HG02943 (cell line): ENCODE results near the gene TNFAIP3.
A peak's percentile ranks its signal among the peaks of the same experiment; 100 is the strongest.

ENCODE experiments used
- ATAC-seq: cut with Tn5 transposase; IDR thresholded peaks from one replicate; pipeline ENCODE4 v1.9.1; 2021; ENCODE audit warnings: mild to moderate bottlenecking, low read depth, moderate library complexity; ENCODE audit not compliant: unreplicated experiment

Gene TNFAIP3

DNA sequence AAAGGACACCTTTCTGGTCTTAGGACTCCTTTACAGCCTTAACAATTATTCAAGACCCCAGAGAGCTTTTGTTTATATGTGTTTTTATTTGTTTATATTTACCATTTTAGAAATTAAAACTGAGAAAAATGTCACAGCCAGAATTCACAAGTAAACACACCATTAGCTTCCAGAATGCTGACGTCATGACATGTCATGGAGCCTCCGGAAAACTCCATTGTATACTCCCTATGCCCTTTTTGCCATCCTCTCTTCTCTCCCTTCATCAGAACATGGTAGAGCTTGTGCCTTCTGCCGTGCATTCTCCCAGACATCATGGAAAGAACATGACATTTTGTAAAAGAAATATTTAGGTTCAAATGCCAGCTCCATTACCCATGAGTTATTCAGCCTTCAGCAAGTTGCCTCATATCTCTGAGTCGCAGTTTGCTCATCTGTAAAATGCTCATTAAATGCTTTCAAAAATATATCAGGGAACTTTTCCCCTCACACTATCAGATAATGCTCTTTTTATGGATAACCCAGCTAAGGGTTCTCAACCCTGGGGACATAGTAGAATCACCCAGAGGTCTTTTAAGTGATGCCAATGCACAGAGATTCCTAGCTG, 27.8 kb downstream of the TNFAIP3 start:
- ATAC-seq: no peak

DNA sequence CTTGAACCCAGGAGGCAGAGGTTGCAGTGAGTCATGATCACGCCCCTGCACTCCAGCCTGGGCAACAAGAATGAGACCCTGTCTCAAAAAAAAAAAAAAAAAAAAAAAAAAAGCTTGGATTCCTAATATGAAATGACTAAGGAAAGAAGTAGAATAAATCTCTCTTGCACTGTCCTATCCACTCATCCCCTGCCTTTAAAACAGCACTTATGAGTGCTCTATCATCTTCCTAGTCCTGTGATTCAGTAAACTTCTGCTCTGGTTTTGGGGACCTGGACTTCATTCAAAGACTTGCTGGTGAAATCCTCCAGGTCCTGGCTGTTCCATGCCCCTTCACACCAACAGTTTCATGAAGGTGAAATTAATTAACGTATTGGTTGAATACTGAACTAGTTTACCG, 29.6 kb downstream of the TNFAIP3 start:
- ATAC-seq: no peak

DNA sequence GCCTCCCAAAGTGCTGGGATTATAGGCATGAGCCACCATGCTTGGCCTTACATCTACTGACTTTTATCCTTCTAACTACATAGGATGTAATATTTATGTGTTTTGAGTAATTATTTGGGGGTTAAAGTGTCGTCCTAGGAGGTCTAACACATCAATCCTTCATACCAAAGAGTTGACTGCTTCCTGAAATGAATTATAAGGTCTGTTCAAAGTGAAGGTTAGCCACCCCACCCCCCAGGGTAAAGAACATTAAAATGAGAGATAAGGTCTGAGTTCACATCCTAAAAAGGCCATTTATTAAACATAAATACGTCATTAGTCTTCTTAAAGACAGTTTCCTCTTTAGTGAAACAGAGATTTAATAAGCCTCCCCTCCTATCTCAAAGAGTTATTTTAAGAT, 33.8 kb downstream of the TNFAIP3 start:
- ATAC-seq: no peak

DNA sequence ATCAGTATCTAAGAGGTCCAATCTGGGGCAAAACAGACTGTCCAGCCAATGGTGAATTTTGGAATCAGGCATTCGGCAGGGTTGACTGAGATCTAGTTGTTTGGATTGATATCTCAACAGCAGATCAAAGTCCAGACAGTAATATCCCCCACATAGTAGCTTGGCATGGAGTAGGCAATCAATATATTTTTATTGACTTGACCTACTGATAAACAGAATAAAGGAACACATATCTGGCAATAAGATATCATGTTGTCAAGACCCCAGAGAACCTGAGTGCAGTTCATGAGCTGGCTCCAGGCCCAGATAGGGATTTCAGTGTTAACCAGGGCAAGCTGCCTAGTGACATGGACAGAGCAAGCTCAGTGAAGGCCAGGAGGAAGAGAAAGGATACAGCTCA, 34.4 kb downstream of the TNFAIP3 start:
- ATAC-seq: no peak

DNA sequence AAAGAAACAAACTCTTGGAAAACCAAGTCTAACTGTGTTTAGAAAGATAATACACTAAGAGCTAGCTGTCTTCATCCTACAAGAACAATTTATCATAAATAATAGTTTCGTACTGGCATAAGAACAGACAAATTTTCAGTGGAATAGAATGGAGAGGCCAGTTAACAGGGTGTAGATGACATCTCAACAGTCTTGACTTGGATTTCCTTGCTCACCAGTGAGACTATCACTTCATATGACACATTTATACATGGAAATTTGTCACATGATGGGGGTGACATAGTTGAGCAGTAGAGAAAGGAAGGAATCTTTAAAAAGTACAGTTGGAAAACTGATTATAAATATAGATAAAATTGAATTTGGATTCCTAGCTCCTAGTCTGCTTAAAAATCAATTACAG, 35.6 kb downstream of the TNFAIP3 start:
- ATAC-seq: no peak

- no peak for ATAC-seq
These were observed 36.3 kb downstream of the TNFAIP3 start for GRCh38 chr6:137903274-137903932.

- peak; percentile 73 for ATAC-seq
These were observed 37.1 kb downstream of the TNFAIP3 start for GRCh38 chr6:137903933-137904821.

DNA sequence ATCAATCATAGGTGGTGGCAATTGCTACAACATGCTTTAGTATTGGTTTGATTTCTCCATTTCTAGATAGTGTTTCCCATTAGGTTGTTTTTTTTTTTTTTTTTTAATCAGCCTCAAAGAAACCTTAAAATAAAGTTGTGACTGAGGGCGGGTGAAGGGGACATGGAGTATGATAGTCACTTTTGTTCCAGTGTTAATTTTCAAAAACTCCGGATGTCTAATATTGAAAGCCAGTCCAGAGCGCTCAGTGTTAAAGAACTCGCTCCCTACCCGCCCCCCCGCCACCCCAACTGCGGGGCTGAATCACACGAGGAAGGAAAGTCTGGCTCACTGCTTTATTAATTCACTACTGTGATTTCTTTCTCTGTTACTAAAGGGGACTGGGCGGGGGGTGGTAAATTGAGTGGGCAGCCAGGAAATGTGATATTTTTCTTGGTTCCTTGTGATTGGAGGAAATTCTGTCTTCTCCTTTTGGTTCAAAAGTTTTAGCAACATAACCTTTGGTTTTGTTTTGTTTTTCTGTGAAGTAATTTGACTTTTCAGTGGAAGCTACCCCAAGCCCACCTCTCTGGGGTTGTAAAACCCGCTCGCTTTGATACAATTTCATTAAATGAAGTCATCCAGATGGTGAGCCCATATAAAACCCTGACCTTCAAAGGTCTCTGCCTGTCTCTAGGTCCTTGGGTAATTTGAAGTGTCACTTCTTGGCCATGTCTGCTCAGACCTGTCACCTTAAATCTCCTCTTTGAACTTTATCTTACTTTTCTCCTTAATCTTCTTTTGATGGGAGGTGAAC, 38.0 kb downstream of the TNFAIP3 start:
- peak; percentile 37 for ATAC-seq

DNA sequence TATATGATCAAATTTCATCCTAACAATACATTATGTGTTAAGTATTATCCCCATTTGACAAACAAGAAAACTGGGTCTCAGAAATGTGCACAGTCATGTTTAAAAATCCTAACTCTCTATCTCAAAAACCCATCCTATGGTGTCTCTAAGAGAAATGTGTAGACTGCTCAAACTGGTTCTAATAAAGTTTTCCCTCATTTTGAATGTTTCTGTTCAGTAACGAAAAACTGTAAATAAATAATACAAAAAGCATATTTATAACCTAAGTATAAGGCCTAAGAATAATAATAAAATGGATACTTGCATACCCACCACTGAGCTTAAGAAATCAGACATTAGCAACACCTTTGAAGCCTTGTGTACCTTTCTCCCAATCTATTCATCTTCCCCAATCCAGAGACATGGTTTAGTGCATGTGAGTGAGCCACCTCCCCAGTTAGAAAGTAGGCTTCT, 39.0 kb downstream of the TNFAIP3 start:
- no peak for ATAC-seq

DNA sequence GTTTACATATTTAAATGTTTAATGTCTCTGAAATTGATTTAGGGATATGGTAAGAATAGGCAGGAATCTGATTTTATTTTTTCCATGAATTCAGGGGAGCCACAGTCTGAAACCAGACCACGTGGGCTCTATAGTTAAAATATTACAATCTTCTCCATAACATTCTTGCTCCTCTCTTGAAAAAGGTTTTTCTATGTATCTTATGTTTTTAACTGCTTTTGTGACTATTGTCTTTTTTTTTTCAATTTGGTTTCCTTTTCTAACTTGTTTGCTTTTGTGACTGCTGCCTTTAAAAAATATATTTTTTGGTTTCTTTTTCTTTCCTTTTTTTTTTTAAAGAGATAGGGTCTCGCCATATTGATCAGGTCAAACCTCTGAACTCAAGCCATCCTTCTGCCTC, 40.1 kb downstream of the TNFAIP3 start:
- ATAC-seq: no peak

DNA sequence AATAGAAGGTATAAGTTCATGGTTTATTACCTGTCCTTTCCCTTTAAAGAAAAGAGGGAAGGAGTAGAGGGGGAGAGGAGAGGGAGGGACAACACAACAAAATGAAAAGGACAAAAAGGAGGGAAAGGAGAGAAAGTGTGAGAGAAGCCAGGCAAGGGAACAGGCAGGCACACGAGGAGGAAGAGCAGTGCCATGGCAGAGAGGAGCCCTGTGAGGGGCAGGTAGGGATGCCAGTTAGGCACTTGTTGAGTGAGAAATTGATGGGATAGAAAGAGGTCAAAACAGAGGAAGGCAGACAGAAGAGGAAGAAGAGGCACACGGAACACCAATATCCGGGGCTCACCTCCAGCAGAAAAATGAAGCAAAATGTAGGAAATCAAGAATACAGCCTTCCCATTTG, 42.5 kb downstream of the TNFAIP3 start:
- ATAC-seq: no peak

- ATAC-seq: no peak
These were observed 43.4 kb downstream of the TNFAIP3 start for GRCh38 chr6:137910424-137910834.

GRCh38 chr6:137910843-137911456, 43.9 kb downstream of the TNFAIP3 start:
- no peak for ATAC-seq

- ATAC-seq: no peak
These were observed 44.7 kb downstream of the TNFAIP3 start for GRCh38 chr6:137911675-137912191.

- no peak for ATAC-seq
These were observed 45.8 kb downstream of the TNFAIP3 start for GRCh38 chr6:137912813-137913212.

- ATAC-seq: no peak
These were observed 46.4 kb downstream of the TNFAIP3 start for GRCh38 chr6:137913434-137913833.

DNA sequence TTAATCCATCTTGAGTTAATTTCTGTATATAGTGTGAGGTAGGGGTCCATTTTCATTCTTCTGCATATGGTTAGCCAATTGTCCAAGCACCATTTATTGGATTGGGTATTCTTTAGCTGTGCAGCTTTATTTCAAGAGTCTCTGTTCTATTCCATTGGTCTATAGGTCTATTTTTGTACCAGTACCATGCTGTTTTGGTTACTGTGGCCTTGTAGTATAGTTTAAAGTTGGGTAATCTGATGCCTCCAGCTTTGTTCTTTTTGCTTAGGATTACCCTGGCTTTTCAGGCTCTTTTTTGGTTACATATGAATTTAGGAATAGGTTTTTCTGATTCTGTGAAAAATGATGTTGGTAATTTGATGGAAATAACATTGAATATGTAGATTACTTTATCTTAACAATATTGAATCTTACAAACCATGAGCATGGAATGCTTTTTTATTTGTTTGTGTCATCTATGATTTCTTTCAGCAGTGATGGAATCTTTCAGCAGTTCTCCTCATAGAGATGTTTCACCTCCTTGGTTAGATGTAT, 47.0 kb downstream of the TNFAIP3 start:
- ATAC-seq: no peak

DNA sequence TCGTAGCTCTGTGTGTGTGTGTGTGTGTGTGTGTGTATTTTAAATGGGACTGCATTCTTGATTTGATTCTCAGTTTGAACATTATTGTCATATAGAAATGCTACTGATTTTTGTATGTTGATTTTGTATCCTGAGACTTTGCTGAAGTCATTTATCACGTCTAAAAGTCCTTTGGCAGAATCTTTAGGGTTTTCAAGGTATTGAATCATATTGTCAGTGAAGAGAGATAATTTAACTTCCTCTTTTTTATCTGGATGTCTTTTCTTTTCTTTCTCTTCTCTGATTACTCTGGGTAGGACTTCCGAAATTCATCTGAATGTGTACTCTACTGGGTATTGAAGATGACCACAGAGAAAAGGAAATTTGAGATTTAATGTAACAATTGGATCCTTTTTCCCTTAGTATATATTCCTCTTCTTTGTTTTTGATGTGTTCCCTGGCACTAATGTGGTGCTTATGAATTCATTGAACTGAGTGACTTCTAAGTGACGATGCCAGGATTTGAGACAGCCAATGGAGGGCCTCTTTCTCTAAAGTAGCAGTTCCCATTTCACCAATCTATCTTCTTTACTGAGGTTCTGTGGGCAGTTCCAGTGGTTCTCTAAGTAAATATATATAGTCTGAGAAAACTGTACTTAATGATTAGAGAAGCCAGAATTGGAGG, 47.6 kb downstream of the TNFAIP3 start:
- ATAC-seq: no peak

- ATAC-seq: no peak
These were observed 48.7 kb downstream of the TNFAIP3 start for GRCh38 chr6:137915790-137916189.
